ENCODE measurements around the gene TPGS2.

DNA sequence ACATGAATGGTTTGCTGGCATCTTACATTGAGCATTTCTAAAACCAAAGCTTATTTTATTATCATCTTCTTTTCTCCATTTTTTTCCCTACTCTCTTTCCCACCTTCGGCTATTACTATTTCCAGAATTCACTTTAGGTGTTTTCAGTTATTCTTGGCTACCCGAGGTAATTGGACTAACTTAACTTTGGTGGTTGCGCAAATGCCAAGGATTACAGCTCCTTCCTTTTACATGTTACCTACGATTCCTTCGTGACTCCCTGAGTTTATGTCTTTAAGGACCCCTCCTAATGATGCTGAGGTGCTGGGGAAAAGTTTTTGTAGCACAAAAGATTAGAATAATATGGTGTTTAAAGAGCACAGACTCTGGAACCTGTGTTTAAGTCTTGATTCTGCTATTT is 14.4 kb upstream of the TPGS2 start:
- TF ChIP-seq, protein P1, sequence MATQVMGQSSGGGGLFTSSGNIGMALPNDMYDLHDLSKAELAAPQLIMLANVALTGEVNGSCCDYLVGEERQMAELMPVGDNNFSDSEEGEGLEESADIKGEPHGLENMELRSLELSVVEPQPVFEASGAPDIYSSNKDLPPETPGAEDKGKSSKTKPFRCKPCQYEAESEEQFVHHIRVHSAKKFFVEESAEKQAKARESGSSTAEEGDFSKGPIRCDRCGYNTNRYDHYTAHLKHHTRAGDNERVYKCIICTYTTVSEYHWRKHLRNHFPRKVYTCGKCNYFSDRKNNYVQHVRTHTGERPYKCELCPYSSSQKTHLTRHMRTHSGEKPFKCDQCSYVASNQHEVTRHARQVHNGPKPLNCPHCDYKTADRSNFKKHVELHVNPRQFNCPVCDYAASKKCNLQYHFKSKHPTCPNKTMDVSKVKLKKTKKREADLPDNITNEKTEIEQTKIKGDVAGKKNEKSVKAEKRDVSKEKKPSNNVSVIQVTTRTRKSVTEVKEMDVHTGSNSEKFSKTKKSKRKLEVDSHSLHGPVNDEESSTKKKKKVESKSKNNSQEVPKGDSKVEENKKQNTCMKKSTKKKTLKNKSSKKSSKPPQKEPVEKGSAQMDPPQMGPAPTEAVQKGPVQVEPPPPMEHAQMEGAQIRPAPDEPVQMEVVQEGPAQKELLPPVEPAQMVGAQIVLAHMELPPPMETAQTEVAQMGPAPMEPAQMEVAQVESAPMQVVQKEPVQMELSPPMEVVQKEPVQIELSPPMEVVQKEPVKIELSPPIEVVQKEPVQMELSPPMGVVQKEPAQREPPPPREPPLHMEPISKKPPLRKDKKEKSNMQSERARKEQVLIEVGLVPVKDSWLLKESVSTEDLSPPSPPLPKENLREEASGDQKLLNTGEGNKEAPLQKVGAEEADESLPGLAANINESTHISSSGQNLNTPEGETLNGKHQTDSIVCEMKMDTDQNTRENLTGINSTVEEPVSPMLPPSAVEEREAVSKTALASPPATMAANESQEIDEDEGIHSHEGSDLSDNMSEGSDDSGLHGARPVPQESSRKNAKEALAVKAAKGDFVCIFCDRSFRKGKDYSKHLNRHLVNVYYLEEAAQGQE (IDR thresholded peaks at IDR 0.05), result no peak
- TF ChIP-seq, protein P2, sequence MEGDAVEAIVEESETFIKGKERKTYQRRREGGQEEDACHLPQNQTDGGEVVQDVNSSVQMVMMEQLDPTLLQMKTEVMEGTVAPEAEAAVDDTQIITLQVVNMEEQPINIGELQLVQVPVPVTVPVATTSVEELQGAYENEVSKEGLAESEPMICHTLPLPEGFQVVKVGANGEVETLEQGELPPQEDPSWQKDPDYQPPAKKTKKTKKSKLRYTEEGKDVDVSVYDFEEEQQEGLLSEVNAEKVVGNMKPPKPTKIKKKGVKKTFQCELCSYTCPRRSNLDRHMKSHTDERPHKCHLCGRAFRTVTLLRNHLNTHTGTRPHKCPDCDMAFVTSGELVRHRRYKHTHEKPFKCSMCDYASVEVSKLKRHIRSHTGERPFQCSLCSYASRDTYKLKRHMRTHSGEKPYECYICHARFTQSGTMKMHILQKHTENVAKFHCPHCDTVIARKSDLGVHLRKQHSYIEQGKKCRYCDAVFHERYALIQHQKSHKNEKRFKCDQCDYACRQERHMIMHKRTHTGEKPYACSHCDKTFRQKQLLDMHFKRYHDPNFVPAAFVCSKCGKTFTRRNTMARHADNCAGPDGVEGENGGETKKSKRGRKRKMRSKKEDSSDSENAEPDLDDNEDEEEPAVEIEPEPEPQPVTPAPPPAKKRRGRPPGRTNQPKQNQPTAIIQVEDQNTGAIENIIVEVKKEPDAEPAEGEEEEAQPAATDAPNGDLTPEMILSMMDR (IDR thresholded peaks at IDR 0.05), result no peak
- TF ChIP-seq NPAS2 (CRISPR knock-in tag; IDR thresholded peaks at IDR 0.05; ENCODE audit: borderline replicate concordance), result no peak
- TF ChIP-seq EP300 (IDR thresholded peaks at IDR 0.05), result no peak
- TF ChIP-seq MAZ (IDR thresholded peaks at IDR 0.05; ENCODE audit: borderline replicate concordance, low read depth, low read length), result no peak
- TF ChIP-seq RFX5 (IDR thresholded peaks at IDR 0.05), result no peak
- TF ChIP-seq, protein P3, sequence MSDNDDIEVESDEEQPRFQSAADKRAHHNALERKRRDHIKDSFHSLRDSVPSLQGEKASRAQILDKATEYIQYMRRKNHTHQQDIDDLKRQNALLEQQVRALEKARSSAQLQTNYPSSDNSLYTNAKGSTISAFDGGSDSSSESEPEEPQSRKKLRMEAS (IDR thresholded peaks at IDR 0.05), result no peak
- TF ChIP-seq FOXS1 (CRISPR knock-in tag; IDR thresholded peaks at IDR 0.05), result no peak
- no peak for TF ChIP-seq HOXA7 (CRISPR knock-in tag; IDR thresholded peaks at IDR 0.05)

All from A549 (cell line).